Measurements from ENCODE around the gene PGAP6.
"Not testable (repeated sequence)": the region's sequence is repeated elsewhere in the genome, so short reads cannot be mapped to it uniquely, and the experiment has no call there.

PGAP6 gene

DNA sequence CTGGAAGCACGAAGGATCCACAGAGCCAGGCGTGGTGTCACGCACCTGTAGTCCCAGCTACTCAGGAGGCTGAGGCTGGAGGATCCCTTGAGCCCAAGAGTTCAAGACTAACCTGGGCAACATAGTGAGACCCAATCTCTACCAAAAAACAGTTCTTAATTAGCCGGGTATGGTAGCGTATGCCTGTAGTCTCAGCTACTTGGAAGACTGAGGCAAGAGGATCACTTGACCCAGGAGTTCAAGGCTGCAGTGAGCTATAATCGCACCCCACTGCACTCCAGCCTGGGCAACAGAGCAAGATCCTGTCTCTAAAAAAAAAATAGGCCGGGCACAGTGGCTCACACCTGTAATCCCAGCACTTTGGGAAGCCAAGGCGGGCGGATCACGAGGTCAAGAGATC lies 33.3 kb downstream of the PGAP6 start:
- not testable (repeated sequence) for DNase-seq

GRCh38 chr16:347203-347602 lies 34.6 kb downstream of the PGAP6 start:
- no peak for DNase-seq

DNA sequence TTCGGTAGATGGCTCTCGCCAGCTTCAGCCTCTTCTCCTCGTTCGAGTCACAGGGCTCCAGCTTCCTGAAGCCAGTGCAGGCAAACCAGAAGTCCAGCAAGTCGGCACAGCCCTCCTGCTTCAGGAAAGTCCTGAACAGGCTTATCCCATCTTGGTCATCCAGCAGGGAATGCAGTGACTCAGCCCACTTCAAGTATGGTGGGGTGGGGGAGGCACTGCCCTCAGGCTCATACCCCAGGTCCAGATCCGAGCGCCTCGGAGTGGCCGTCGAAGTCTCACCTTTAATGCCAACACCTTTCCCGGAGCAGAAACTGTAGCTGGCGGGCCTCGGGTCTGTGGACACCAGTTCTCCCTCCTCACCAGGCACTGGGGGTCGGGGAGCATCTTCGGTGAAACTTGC lies 35.2 kb downstream of the PGAP6 start:
- no peak for DNase-seq

DNA sequence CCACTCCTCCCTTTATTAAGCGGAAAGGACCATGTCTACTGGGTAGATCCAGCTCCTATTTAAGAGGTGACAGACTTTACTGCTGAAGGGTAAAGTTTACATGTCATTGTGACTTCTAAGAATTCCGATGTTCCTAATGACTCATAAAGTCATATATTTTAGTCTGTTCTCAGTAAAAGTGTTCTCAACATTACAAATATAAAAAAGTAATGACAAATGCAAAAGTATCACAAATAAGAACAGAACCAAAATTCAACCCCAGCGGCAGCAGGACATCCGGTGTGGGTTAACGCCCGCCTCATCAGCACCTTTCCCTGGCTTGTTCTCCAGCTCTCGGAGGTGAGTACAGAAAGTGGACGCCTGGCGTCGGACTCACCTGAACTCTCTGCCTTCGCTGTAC lies 36.0 kb downstream of the PGAP6 start:
- DNase-seq, result no peak

- DNase-seq, result no peak
Measured at GRCh38 chr16:342455-343213, 39.1 kb downstream of the PGAP6 start.

DNA sequence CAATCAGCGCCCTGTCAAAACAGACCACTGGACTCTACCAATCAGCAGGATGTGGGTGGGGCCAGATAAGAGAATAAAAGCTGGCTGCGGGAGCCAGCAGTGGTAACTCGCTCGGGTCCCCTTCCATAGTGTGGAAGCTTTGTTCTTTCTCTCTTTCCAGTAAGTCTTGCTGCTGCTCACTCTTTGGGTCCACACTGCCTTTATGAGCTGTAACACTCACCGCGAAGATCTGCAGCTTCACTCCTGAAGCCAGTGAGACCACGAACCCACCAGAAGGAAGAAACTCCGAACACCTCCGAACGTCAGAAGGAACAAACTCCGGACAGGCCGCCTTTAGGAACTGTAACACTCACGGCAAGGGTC lies 39.8 kb downstream of the PGAP6 start:
- not testable (repeated sequence) for DNase-seq

GRCh38 chr16:341095-341973 lies 40.4 kb downstream of the PGAP6 start:
- not testable (repeated sequence) for DNase-seq

- DNase-seq, result no peak
Measured at GRCh38 chr16:340370-341091, 41.2 kb downstream of the PGAP6 start.

DNA sequence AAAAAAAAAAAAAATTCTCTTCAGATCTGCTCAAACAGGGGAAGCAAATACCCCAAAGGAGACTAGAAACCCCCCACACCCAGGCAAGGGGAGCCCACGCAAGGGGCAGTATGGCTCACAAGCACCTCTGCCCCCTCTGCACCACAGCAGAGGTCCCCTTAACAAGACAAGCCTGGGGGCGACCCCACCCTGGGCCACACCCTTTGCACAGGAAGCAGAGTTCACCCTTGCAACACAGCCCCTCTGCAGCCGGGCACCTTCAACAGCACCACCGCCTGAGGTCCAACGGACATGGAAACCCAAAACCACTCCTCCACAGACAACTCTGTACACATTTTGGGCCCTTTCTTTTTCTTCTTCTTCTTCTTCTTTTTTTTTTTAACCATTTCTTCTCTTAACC lies 42.1 kb downstream of the PGAP6 start:
- DNase-seq, result no peak

DNA sequence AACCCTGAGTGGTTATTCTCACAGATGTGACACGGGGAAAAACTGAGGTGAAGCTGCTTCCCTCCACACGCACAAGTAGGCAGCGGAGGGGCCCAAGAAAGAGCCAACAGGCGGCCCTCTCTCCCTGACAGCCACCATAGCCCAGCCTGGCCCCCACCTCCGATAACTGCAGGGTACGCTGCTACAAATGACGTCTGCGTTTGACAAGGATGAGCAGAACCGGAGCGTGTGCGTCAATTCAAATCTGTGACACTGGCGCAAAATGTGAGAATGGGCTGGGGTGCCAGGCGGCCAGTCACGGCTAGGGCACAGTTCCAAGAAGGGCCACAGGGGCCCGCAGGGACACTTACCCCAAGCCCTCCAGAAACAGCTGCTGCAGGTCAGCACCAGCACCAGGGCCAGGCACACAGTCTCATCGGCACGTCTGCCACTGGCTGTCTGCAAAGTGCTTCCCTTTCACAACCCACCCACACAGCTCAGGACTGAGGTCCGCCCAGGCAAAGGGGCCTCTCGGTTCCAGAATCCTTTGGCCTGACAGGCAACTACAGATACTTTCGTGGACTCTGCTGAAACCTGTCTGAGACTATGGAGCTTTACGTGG lies 43.7 kb downstream of the PGAP6 start:
- no peak for DNase-seq

GRCh38 chr16:337437-337836 lies 44.3 kb downstream of the PGAP6 start:
- no peak for DNase-seq

GRCh38 chr16:336269-336668 lies 45.5 kb downstream of the PGAP6 start:
- DNase-seq, result no peak

- DNase-seq, result not testable (repeated sequence)
Measured at GRCh38 chr16:334861-335632, 46.7 kb downstream of the PGAP6 start.

- not testable (repeated sequence) for DNase-seq
Measured at GRCh38 chr16:334164-334832, 47.5 kb downstream of the PGAP6 start.

- no peak for DNase-seq
Measured at GRCh38 chr16:333406-334094, 48.2 kb downstream of the PGAP6 start.

- not testable (repeated sequence) for DNase-seq
Measured at GRCh38 chr16:331181-331814, 50.5 kb downstream of the PGAP6 start.

DNA sequence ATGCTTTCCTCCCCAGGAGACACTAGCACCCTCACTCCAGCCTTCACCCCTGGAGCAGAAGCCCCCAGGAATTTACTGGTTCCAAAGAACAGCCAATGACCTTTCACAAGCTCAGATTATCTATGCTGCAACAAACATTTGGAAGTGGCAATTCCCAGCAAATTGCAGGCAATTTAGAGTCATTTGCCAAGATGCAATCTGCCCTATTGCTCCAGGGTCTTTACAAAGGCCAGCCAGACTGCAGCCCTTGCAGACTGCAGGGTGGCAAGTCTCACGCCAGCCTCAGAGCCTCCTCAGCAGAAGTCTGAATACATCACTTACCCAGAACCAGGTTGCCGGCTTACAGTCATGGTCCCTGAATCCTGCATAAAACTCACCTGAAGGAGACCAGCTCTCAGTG lies 51.0 kb downstream of the PGAP6 start:
- no peak for DNase-seq

- no peak for DNase-seq
Measured at GRCh38 chr16:325375-326145, 56.2 kb downstream of the PGAP6 start.

- DNase-seq, result no peak
Measured at GRCh38 chr16:324451-325334, 57.1 kb downstream of the PGAP6 start.

Measured in kidney glomerular epithelial cell (primary cell).